CD4-positive, alpha-beta T cell (primary cell): ENCODE data around the gene IKZF1. TPM values are rescaled to one million over a fixed set of nuclear protein-coding genes. Genes with fewer than 3 reads are reported as not detected.

Experiments
- ATAC-seq: fragments of 200-7000 bp; cut with Tn5 transposase; one replicate; pipeline ENCODE4 v1.10.0; 2022; ENCODE audit warnings: mild to moderate bottlenecking; ENCODE audit not compliant: poor library complexity
- CTCF ChIA-PET: fragments of 350-600 bp; sonication (Branson Sonifier 250); formaldehyde crosslinking; loops from one replicate; lab custom pipeline; 2021; ENCODE audit warnings: antibody characterized with exemption, inconsistent platforms; lab: Charles Lee
- POLR2A ChIA-PET: fragments of 350-600 bp; sonication (Branson Sonifier 250); formaldehyde crosslinking; loops from one replicate; lab custom pipeline; 2021; ENCODE audit warnings: antibody characterized with exemption, inconsistent platforms; lab: Charles Lee
- DNase-seq, 14 experiments: peaks; one replicate each; pipeline ENCODE4 v3.0.0-alpha.2; 2013 to 2020; ENCODE audit warnings: mixed read lengths in 2 of 14
- H3K27ac ChIP-seq, 2 donors: one replicate each; pipeline versions ENCODE4 v1.5.1 to v1.7.0; 2013; ENCODE audit warnings: low read length in 2 of 2, low read depth in 1 of 2, mild to moderate bottlenecking in 1 of 2
- H3K27me3 ChIP-seq, 2 experiments: 1 replicate in 1 of 2; 2 replicates in 1 of 2; pipeline versions ENCODE4 v1.6.1 to v1.7.0; 2013; ENCODE audit warnings: low read length in 2 of 2, control low read depth in 1 of 2, mild to moderate bottlenecking in 1 of 2, moderate library complexity in 1 of 2; ENCODE audit not compliant: insufficient read depth in 2 of 2, control insufficient read depth in 1 of 2
- H3K36me3 ChIP-seq: one replicate; pipeline ENCODE4 v1.6.1; 2013; ENCODE audit warnings: low read length, control low read depth; ENCODE audit not compliant: insufficient read depth
- H3K4me1 ChIP-seq: one replicate; pipeline ENCODE4 v1.6.1; 2013; ENCODE audit warnings: low read length, control low read depth; ENCODE audit not compliant: insufficient read depth
- H3K4me3 ChIP-seq: one replicate; pipeline ENCODE4 v1.5.1; 2013; ENCODE audit warnings: mild to moderate bottlenecking, low read length, moderate library complexity
- H3K9me3 ChIP-seq, 2 experiments: 1 replicate in 1 of 2; 2 replicates in 1 of 2; pipeline versions ENCODE4 v1.6.1 to v1.7.0; 2013; ENCODE audit warnings: low read length in 2 of 2, mild to moderate bottlenecking in 2 of 2, control low read depth in 1 of 2, moderate library complexity in 1 of 2; ENCODE audit not compliant: control insufficient read depth in 1 of 2, insufficient read depth in 1 of 2
- H3K27ac Mint-ChIP-seq: one replicate; pipeline ENCODE4 v1.8.0; 2020; ENCODE audit warnings: mixed read lengths
- H3K27me3 Mint-ChIP-seq: one replicate; pipeline ENCODE4 v1.8.0; 2021; ENCODE audit warnings: mixed read lengths
- H3K36me3 Mint-ChIP-seq: one replicate; pipeline ENCODE4 v1.8.0; 2021; ENCODE audit warnings: low read depth, mixed read lengths
- H3K4me1 Mint-ChIP-seq: one replicate; pipeline ENCODE4 v1.8.0; 2021; ENCODE audit warnings: low read depth, mixed read lengths
- H3K4me3 Mint-ChIP-seq: one replicate; pipeline ENCODE4 v1.8.0; 2020; ENCODE audit warnings: mild to moderate bottlenecking, mixed read lengths
- H3K9me3 Mint-ChIP-seq: one replicate; pipeline ENCODE4 v1.8.0; 2020; ENCODE audit warnings: mixed read lengths
- intact Hi-C, 2 experiments: fragments of 100-400 bp; cut with DNase I in 1 of 2; cut with micrococcal nuclease in 1 of 2; formaldehyde crosslinking; loops; one replicate each; pipeline versions ENCODE4 v1.15.1 to v1.9.0; 2023 to 2025; cut with DNase I, micrococcal nuclease
- total RNA-seq, 174 experiments: library from RNA in 2 of 174; stranded (reverse) in 2 of 174; gene quantifications; one replicate each; pipeline ENCODE4 v1.2.3 and lab custom pipeline; 2021 to 2026
- TF ChIP-seq, protein P1 (sequence below): fragments of 200-600 bp; IDR thresholded peaks from one replicate; pipeline ENCODE4 v1.8.0; 2022; ENCODE audit warnings: antibody characterized with exemption, mild to moderate bottlenecking

Gene IKZF1
- total RNA-seq, 2 experiments from 2014 or later = 297 to 300 TPM

- Mint-ChIP-seq H3K4me1 (peaks cover 95% of the 10 kb centered on the region), H3K36me3 (peaks cover 94% of the 10 kb centered on the region), H3K27me3 (no peaks in the 10 kb centered on the region), H3K27ac (no peak overlapping the region), H3K4me3 (peak overlapping the region; percentile 71), H3K9me3 (no peaks in the 10 kb centered on the region)
- Histone ChIP-seq H3K4me3 (no peak overlapping the region), H3K36me3 (peaks cover 87% of the 10 kb centered on the region), H3K27ac (peak overlapping the region; percentile 68 to 73), H3K9me3 (no peaks in the 10 kb centered on the region), H3K4me1 (peaks cover 76% of the 10 kb centered on the region), H3K27me3 (no peaks in the 10 kb centered on the region)
- ChIA-PET POLR2A (interaction anchor here (1.2 to 43.3 kb wide), 9 partner anchors 6 to 218 kb away, joined by 3 to 2111 read pairs (median 23); partner anchors contain the start of gene IKZF1), CTCF (interaction anchor here (1.3 to 6.4 kb wide), 10 partner anchors 16 to 274 kb away, joined by 3 to 87 read pairs (median 8); partner anchors contain the start of gene IKZF1)
- intact Hi-C loops = loop anchor here (5.0 kb wide), 2 partner anchors 34 to 274 kb away; partner anchors contain the start of gene ZPBP (in 1 of the 2)
- peak in 1 of 14 experiments; percentile 31 for DNase-seq
- TF ChIP-seq, protein P1, sequence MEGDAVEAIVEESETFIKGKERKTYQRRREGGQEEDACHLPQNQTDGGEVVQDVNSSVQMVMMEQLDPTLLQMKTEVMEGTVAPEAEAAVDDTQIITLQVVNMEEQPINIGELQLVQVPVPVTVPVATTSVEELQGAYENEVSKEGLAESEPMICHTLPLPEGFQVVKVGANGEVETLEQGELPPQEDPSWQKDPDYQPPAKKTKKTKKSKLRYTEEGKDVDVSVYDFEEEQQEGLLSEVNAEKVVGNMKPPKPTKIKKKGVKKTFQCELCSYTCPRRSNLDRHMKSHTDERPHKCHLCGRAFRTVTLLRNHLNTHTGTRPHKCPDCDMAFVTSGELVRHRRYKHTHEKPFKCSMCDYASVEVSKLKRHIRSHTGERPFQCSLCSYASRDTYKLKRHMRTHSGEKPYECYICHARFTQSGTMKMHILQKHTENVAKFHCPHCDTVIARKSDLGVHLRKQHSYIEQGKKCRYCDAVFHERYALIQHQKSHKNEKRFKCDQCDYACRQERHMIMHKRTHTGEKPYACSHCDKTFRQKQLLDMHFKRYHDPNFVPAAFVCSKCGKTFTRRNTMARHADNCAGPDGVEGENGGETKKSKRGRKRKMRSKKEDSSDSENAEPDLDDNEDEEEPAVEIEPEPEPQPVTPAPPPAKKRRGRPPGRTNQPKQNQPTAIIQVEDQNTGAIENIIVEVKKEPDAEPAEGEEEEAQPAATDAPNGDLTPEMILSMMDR = no peak
- ATAC-seq = no peak
These were observed 61.8 kb downstream of the IKZF1 start for GRCh38 chr7:50366311-50366710.

DNA sequence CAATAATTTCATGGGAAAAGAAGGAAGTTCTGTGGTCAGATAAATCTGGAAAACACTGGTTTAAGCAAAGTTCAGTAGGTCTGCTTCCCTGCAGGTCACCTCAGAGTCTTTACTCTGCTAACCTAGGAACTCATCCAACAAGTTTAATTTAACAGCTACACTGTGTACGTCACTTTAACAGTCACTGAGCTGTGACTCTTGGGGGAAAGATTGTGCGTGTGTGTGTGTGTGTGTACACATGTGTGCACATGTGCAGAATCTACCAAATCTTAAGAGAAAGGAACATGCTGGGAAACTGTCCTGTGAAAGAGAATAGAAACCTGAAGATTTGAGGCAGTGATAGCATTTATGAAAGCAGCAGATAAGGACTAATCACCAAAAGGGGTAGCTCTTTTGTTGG is 62.6 kb downstream of the IKZF1 start:
- peaks cover 96% of the 10 kb centered on the region for H3K36me3 Mint-ChIP-seq
- ATAC-seq (peak; percentile 39), DNase-seq (peak in 4 of 14 experiments; percentile 58 to 70 (median 64))
- peaks cover 76% of the 10 kb centered on the region for H3K4me1 ChIP-seq
- no peak overlapping the region for H3K4me3 ChIP-seq
- H3K4me3 Mint-ChIP-seq = peak overlapping the region; percentile 71
- peaks cover 97% of the 10 kb centered on the region for H3K4me1 Mint-ChIP-seq
- ChIA-PET POLR2A (interaction anchor here (0.9 to 43.3 kb wide), 15 partner anchors 7 to 224 kb away, joined by 3 to 2111 read pairs (median 6); partner anchors contain the start of gene IKZF1), CTCF (interaction anchor here (0.8 to 6.4 kb wide), 17 partner anchors 17 to 275 kb away, joined by 3 to 87 read pairs (median 6); partner anchors contain the start of gene IKZF1)
- H3K27me3 ChIP-seq = no peaks in the 10 kb centered on the region
- peaks cover 87% of the 10 kb centered on the region for H3K36me3 ChIP-seq
- TF ChIP-seq, protein P1 = no peak
- no peaks in the 10 kb centered on the region for H3K9me3 Mint-ChIP-seq
- H3K27ac ChIP-seq = peak overlapping the region; percentile 68 to 73
- intact Hi-C loops = loop anchor here (5.0 kb wide), 2 partner anchors 35 to 275 kb away; partner anchors contain the start of gene ZPBP (in 1 of the 2)
- H3K9me3 ChIP-seq = no peaks in the 10 kb centered on the region
- H3K27ac Mint-ChIP-seq = no peak overlapping the region
- H3K27me3 Mint-ChIP-seq = no peaks in the 10 kb centered on the region

- Histone ChIP-seq H3K36me3 (peaks cover 87% of the 10 kb centered on the region), H3K9me3 (no peaks in the 10 kb centered on the region), H3K27ac (peak overlapping the region; percentile 68 to 73), H3K27me3 (no peaks in the 10 kb centered on the region), H3K4me3 (no peak overlapping the region), H3K4me1 (peaks cover 76% of the 10 kb centered on the region)
- H3K27me3 Mint-ChIP-seq = no peaks in the 10 kb centered on the region
- ChIA-PET CTCF (interaction anchor here (0.8 to 6.4 kb wide), 19 partner anchors 17 to 275 kb away, joined by 3 to 87 read pairs (median 6); no protein-coding TSS in a partner anchor), POLR2A (interaction anchor here (0.9 to 43.3 kb wide), 14 partner anchors 7 to 225 kb away, joined by 3 to 2111 read pairs (median 8); partner anchors contain the start of gene IKZF1)
- intact Hi-C loops = loop anchor here (5.0 kb wide), 2 partner anchors 35 to 275 kb away; partner anchors contain the start of gene ZPBP (in 1 of the 2)
- H3K4me1 Mint-ChIP-seq = peaks cover 97% of the 10 kb centered on the region
- peaks cover 96% of the 10 kb centered on the region for H3K36me3 Mint-ChIP-seq
- peak; percentile 4 for ATAC-seq
- H3K27ac Mint-ChIP-seq = no peak overlapping the region
- TF ChIP-seq, protein P1 = no peak
- no peak for DNase-seq
- peak overlapping the region; percentile 71 for H3K4me3 Mint-ChIP-seq
- no peaks in the 10 kb centered on the region for H3K9me3 Mint-ChIP-seq
These were observed 63.1 kb downstream of the IKZF1 start for GRCh38 chr7:50367570-50367969.
